Stimulated activated naive CD8-positive, alpha-beta T cell treated with anti-CD3 and anti-CD28 coated beads, Interleukin-15, Interleukin-2, amounts not matched to agents 100 ng/mL and 50 ng/mL, for 24 hours (primary cell): Measurements from ENCODE around the gene SETD1B.
A peak's percentile ranks its signal among the peaks of the same experiment; 100 is the strongest.

Source experiments
- H3K27ac Mint-ChIP-seq: one replicate; pipeline ENCODE4 v1.8.0; 2021; ENCODE audit warnings: mild to moderate bottlenecking, mixed read lengths
- H3K27me3 Mint-ChIP-seq: one replicate; pipeline ENCODE4 v1.8.0; 2021; ENCODE audit warnings: mixed read lengths
- H3K36me3 Mint-ChIP-seq: one replicate; pipeline ENCODE4 v1.8.0; 2021; ENCODE audit warnings: low read depth, mixed read lengths
- H3K4me1 Mint-ChIP-seq: one replicate; pipeline ENCODE4 v1.8.0; 2021; ENCODE audit warnings: low read depth, mixed read lengths
- H3K4me3 Mint-ChIP-seq: one replicate; pipeline ENCODE4 v1.8.0; 2021; ENCODE audit warnings: mild to moderate bottlenecking, mixed read lengths
- H3K9me3 Mint-ChIP-seq: one replicate; pipeline ENCODE4 v1.8.0; 2021; ENCODE audit warnings: mixed read lengths

The SETD1B gene

GRCh38 chr12:121816925-121817647 lies 13.3 kb downstream of the SETD1B start:
- no peaks in the 10 kb centered on the region for H3K9me3 Mint-ChIP-seq
- peaks cover 16% of the 10 kb centered on the region for H3K4me1 Mint-ChIP-seq
- H3K27me3 Mint-ChIP-seq = no peaks in the 10 kb centered on the region
- H3K27ac Mint-ChIP-seq = no peak overlapping the region
- H3K4me3 Mint-ChIP-seq = no peak overlapping the region
- peaks cover 40% of the 10 kb centered on the region for H3K36me3 Mint-ChIP-seq

DNA sequence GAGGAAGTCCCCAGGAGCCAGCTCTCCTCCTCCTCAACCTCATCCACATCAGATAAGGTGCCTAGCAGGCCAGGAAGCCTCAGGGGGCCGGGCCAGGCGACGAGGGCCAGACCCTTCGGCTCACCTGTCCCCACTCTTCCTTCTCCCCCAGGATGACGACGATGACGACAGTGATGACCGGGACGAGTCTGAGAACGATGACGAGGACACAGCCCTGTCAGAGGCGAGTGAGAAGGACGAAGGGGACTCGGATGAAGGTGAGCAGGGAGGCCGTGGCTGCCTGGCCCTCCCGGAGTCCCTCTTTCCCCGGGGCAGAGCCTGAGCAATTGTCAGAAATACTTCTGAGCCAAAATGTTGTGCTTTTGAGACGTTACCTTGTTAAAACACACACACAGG lies 13.8 kb downstream of the SETD1B start:
- Mint-ChIP-seq H3K27me3 (no peaks in the 10 kb centered on the region), H3K36me3 (peaks cover 40% of the 10 kb centered on the region), H3K4me1 (peaks cover 13% of the 10 kb centered on the region), H3K4me3 (no peak overlapping the region), H3K9me3 (no peaks in the 10 kb centered on the region), H3K27ac (peak overlapping the region; percentile 36)

- Mint-ChIP-seq H3K36me3 (peaks cover 31% of the 10 kb centered on the region), H3K4me1 (no peaks in the 10 kb centered on the region), H3K27me3 (no peaks in the 10 kb centered on the region), H3K27ac (no peak overlapping the region), H3K9me3 (no peaks in the 10 kb centered on the region), H3K4me3 (no peak overlapping the region)
Measured at GRCh38 chr12:121819212-121819949, 15.6 kb downstream of the SETD1B start.

GRCh38 chr12:121820056-121820455 lies 16.2 kb downstream of the SETD1B start:
- Mint-ChIP-seq H3K4me3 (no peak overlapping the region), H3K9me3 (no peaks in the 10 kb centered on the region), H3K4me1 (no peaks in the 10 kb centered on the region), H3K27me3 (no peaks in the 10 kb centered on the region), H3K36me3 (peaks cover 31% of the 10 kb centered on the region), H3K27ac (no peak overlapping the region)

DNA sequence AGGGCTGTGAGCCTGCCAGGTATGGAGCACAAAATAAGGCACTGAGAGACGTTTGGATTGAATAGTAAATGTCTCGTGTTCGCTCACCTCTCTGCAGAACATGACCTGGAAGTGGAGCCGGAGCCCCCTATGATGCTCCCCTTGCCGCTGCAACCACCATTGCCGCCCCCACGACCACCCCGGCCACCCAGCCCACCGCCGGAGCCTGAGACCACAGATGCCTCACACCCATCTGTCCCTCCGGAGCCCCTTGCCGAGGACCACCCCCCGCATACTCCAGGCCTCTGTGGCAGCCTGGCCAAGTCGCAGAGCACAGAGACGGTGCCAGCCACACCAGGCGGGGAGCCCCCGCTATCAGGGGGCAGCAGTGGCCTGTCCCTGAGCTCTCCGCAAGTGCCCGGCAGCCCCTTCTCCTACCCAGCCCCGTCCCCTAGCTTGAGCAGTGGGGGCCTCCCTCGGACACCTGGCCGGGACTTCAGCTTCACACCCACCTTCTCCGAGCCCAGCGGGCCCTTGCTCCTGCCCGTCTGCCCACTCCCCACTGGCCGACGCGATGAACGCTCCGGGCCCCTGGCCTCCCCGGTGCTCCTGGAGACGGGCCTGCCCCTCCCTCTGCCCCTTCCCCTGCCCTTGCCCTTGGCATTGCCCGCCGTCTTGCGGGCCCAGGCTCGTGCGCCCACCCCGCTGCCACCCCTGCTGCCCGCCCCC lies 18.7 kb downstream of the SETD1B start:
- Mint-ChIP-seq H3K36me3 (peaks cover 33% of the 10 kb centered on the region), H3K4me3 (no peak overlapping the region), H3K9me3 (no peaks in the 10 kb centered on the region), H3K4me1 (no peaks in the 10 kb centered on the region), H3K27me3 (no peaks in the 10 kb centered on the region), H3K27ac (no peak overlapping the region)

DNA sequence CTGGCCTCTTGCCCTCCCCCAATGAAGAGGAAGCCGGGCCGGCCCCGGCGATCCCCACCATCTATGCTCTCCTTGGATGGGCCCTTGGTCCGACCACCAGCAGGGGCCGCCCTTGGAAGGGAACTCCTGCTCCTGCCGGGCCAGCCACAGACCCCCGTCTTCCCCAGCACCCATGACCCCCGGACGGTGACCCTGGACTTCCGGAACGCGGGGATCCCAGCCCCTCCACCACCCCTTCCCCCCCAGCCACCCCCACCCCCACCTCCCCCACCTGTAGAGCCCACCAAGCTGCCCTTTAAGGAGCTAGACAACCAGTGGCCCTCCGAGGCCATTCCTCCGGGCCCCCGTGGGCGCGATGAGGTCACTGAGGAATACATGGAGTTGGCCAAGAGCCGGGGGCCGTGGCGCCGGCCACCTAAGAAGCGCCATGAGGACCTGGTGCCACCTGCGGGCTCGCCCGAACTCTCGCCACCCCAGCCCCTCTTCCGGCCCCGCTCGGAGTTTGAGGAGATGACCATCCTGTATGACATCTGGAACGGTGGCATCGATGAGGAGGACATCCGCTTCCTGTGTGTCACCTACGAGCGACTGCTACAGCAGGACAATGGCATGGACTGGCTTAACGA lies 19.4 kb downstream of the SETD1B start:
- Mint-ChIP-seq H3K4me1 (no peaks in the 10 kb centered on the region), H3K27ac (no peak overlapping the region), H3K9me3 (no peaks in the 10 kb centered on the region), H3K4me3 (no peak overlapping the region), H3K27me3 (no peaks in the 10 kb centered on the region), H3K36me3 (peaks cover 29% of the 10 kb centered on the region)

DNA sequence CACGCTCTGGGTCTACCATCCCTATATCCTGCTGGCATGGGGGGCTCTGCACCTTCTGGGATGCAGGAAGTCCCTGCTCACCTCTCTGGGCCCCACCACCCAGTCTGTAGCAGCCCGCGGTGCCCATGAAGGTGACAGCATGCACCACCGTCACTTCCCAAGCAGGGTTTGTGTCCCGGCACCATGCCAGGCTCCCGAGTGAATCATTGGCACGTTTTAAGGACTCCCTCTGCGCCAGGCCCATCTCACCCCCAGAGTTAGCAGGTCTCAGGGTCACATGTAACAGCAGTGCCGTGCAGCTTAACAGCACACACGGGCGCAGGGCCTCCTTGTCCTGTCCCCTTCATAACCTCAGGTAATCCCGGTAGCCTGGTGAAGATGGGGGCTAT lies 19.9 kb downstream of the SETD1B start:
- peaks cover 34% of the 10 kb centered on the region for H3K36me3 Mint-ChIP-seq
- H3K27me3 Mint-ChIP-seq = no peaks in the 10 kb centered on the region
- H3K4me3 Mint-ChIP-seq = no peak overlapping the region

GRCh38 chr12:121825041-121825523 lies 21.3 kb downstream of the SETD1B start:
- no peaks in the 10 kb centered on the region for H3K4me1 Mint-ChIP-seq
- peaks cover 40% of the 10 kb centered on the region for H3K36me3 Mint-ChIP-seq
- no peak overlapping the region for H3K4me3 Mint-ChIP-seq
- no peak overlapping the region for H3K27ac Mint-ChIP-seq
- H3K9me3 Mint-ChIP-seq = no peaks in the 10 kb centered on the region
- no peaks in the 10 kb centered on the region for H3K27me3 Mint-ChIP-seq

More for the DNA sequence above, 19.9 kb downstream of the SETD1B start:
- H3K4me1 Mint-ChIP-seq = no peaks in the 10 kb centered on the region
- no peaks in the 10 kb centered on the region for H3K9me3 Mint-ChIP-seq
- no peak overlapping the region for H3K27ac Mint-ChIP-seq

DNA sequence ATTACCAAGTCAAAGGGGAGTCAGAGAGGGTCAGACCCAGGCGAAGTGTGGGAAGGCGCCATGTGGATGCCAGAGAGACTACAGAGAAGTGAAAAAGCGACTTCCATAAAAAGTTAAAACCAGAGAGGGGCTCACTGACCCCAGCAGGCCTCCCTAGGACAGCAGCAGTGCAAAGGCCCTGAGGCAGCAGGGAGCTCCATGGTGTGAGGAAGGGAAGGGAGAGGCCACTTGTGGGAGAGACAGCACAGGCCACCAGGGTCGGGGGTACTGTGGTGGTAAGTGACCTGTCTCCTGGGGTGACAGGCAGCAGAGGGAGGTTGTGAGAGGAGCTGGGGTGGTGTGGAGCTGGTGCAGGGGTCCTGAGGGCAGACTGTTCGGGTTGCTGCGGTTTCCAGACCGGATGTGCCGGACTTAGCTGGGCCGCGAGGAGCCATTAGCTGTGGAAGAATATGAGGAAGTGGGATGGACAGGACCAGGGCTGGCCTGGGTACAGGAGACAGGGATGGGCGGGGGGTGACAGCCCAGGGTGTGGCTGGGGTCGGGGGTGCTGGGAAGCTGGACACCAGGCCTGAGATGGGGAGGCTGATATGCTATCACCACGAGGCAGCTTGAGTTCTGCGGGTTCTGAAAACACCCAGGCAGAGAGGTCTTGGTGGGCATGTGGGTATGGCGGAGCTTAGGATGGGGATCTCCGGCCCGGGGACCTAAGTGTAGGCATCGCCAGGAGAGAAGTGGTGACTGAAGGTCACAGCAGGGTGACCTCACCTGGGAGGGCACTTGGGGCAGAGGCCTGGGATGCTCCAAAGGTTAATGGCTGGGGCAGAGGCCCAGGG lies 22.7 kb downstream of the SETD1B start:
- Mint-ChIP-seq H3K27ac (peak overlapping the region; percentile 57), H3K27me3 (no peaks in the 10 kb centered on the region), H3K4me3 (no peak overlapping the region), H3K4me1 (no peaks in the 10 kb centered on the region), H3K36me3 (peaks cover 42% of the 10 kb centered on the region), H3K9me3 (no peaks in the 10 kb centered on the region)

DNA sequence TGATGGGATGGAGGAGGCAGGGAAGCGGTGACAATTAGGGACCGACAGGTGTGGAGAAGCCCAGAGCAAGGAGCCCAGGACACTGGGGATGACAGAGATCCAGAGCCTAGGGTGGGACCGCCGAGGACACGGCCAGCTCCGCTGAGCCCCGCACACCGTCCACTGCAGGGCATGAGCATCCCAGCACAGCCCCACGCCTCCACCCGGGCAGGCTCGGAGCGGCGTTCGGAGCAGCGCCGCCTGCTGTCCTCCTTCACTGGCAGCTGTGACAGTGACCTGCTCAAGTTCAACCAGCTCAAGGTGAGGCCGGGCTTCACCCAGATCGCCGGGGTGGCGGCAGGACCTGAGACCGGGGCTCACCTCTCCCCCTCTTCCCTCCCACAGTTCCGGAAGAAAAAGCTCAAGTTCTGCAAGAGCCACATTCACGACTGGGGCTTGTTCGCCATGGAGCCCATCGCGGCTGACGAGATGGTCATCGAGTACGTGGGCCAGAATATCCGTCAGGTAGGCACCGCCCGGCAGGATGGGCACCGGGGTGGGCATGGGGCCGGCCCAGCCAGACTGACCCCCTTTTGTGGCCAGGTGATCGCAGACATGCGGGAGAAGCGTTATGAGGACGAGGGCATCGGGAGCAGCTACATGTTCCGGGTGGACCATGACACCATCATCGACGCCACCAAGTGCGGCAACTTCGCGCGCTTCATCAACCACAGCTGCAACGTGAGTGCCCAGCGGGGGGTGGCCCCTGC lies 23.7 kb downstream of the SETD1B start:
- Mint-ChIP-seq H3K9me3 (no peaks in the 10 kb centered on the region), H3K4me1 (peaks cover 7% of the 10 kb centered on the region), H3K27me3 (no peaks in the 10 kb centered on the region), H3K4me3 (no peak overlapping the region), H3K36me3 (peaks cover 52% of the 10 kb centered on the region), H3K27ac (no peak overlapping the region)

GRCh38 chr12:121828306-121828705 lies 24.5 kb downstream of the SETD1B start:
- Mint-ChIP-seq H3K27me3 (no peaks in the 10 kb centered on the region), H3K36me3 (peaks cover 54% of the 10 kb centered on the region), H3K27ac (peak overlapping the region; percentile 67), H3K4me3 (no peak overlapping the region), H3K9me3 (no peaks in the 10 kb centered on the region), H3K4me1 (peaks cover 13% of the 10 kb centered on the region)

GRCh38 chr12:121828826-121829225 lies 25.0 kb downstream of the SETD1B start:
- Mint-ChIP-seq H3K36me3 (peaks cover 54% of the 10 kb centered on the region), H3K27ac (peak overlapping the region; percentile 67), H3K4me3 (no peak overlapping the region), H3K4me1 (peaks cover 14% of the 10 kb centered on the region), H3K9me3 (no peaks in the 10 kb centered on the region), H3K27me3 (no peaks in the 10 kb centered on the region)

GRCh38 chr12:121829250-121829918 lies 25.6 kb downstream of the SETD1B start:
- Mint-ChIP-seq H3K36me3 (peaks cover 54% of the 10 kb centered on the region), H3K9me3 (no peaks in the 10 kb centered on the region), H3K4me3 (no peak overlapping the region), H3K27ac (peak overlapping the region; percentile 67), H3K4me1 (peaks cover 14% of the 10 kb centered on the region), H3K27me3 (no peaks in the 10 kb centered on the region)
